HepG2 (cell line): ENCODE measurements around the gene RANBP3.

Experiments
- HCFC1 ChIP-seq: fragments of 150-350 bp; IDR thresholded peaks from 2 replicates; pipeline ENCODE4 v1.6.1; 2014; ENCODE audit warnings: low read depth, low read length
- MNT ChIP-seq: fragments of 450-650 bp; IDR thresholded peaks from 2 replicates; pipeline ENCODE4 v1.6.1; 2016
- ZNF660 ChIP-seq: sonication (generic); formaldehyde crosslinking; IDR thresholded peaks from 2 replicates; pipeline ENCODE4 v1.5.1; 2020; ENCODE audit warnings: mild to moderate bottlenecking, low read depth, missing genetic modification reagents, borderline replicate concordance
- ZNF768 ChIP-seq: sonication (generic); formaldehyde crosslinking; IDR thresholded peaks from 2 replicates; pipeline ENCODE4 v1.4.0; 2020; ENCODE audit warnings: missing genetic modification reagents

GRCh38 chr19:5891572-5891937 lies 86.4 kb downstream of the RANBP3 start:
- TF ChIP-seq HCFC1, result no peak
- TF ChIP-seq ZNF768 (CRISPR knock-in tag), result peak; percentile 43; the same call in 1 of the 2 replicates
- TF ChIP-seq ZNF660 (CRISPR knock-in tag), result no peak
- TF ChIP-seq MNT, result no peak
